ENCODE data around the gene ZFAND2B. TPM values are rescaled to one million over a fixed set of nuclear protein-coding genes. Genes with fewer than 3 reads are reported as not detected.

The ZFAND2B gene
- total RNA-seq, 2 experiments from 2014 or later = 51.4 to 56.7 TPM

Other genes starting within 250 kb of the ZFAND2B start
- not detected for gene CDK5R2, start 247.1 kb upstream of the ZFAND2B start, total RNA-seq
- gene FEV, start 221.6 kb upstream of the ZFAND2B start, total RNA-seq = not detected
- gene CRYBA2, start 213.4 kb upstream of the ZFAND2B start, total RNA-seq = not detected
- not detected for gene CFAP65, start 165.3 kb upstream of the ZFAND2B start, total RNA-seq
- gene IHH, start 145.9 kb upstream of the ZFAND2B start, total RNA-seq = not detected
- 10 to 100 TPM; 12.0 to 12.2 TPM for gene NHEJ1, start 46.0 kb upstream of the ZFAND2B start, total RNA-seq
- gene SLC23A3, start 36.8 kb upstream of the ZFAND2B start, total RNA-seq = 1 to 10 TPM; 2.3 TPM
- gene CNPPD1, start 29.9 kb upstream of the ZFAND2B start, total RNA-seq = 10 to 100 TPM; 68.7 to 72.9 TPM
- 100 to 1,000 TPM; 107 to 113 TPM for gene RETREG2, start 28.5 kb upstream of the ZFAND2B start, total RNA-seq
- gene ABCB6, start 12.2 kb downstream of the ZFAND2B start, total RNA-seq = 10 to 100 TPM; 15.2 to 17.9 TPM
- gene ATG9A, start 22.9 kb downstream of the ZFAND2B start, total RNA-seq = 10 to 100 TPM; 58.9 to 60.7 TPM
- 100 to 1,000 TPM; 121 to 122 TPM for gene ANKZF1, start 23.0 kb downstream of the ZFAND2B start, total RNA-seq
- gene GLB1L, start 38.7 kb downstream of the ZFAND2B start, total RNA-seq = 1 to 10 TPM; 6.2 to 7.3 TPM
- 10 to 100 TPM; 41.6 to 42.3 TPM for gene STK16, start 38.7 kb downstream of the ZFAND2B start, total RNA-seq
- not detected for gene TUBA4B, start 46.5 kb downstream of the ZFAND2B start, total RNA-seq
- gene TUBA4A, start 47.1 kb downstream of the ZFAND2B start, total RNA-seq = 100 to 1,000 TPM; 313 to 344 TPM
- gene DNAJB2, start 72.6 kb downstream of the ZFAND2B start, total RNA-seq = 10 to 100 TPM; 57.0 to 59.7 TPM
- gene PTPRN, start 102.6 kb downstream of the ZFAND2B start, total RNA-seq = under 1 TPM; 0.28 to 0.33 TPM
- gene RESP18, start 126.0 kb downstream of the ZFAND2B start, total RNA-seq = not detected
- gene DNPEP, start 181.1 kb downstream of the ZFAND2B start, total RNA-seq = 10 to 100 TPM; 40.1 to 44.4 TPM
- not detected for gene DES, start 211.6 kb downstream of the ZFAND2B start, total RNA-seq
- 1 to 10 TPM in 1 of 2 experiments, under 1 TPM in 1; 0.20 to 1.1 TPM for gene SPEG, start 228.1 kb downstream of the ZFAND2B start, total RNA-seq

All from activated CD4-positive, alpha-beta memory T cell treated with anti-CD3 and anti-CD28 coated beads, Interleukin-2, amount 10 ng/mL, durations not matched to agents 7 days and 5 days (primary cell).